Gastrocnemius medialis (tissue), 4 donors: Measurements from ENCODE around the gene CACNA2D2. TPM values are rescaled to one million over a fixed set of nuclear protein-coding genes. Genes with fewer than 3 reads are reported as not detected.

Experiments used
- ATAC-seq, 2 donors: fragments of 150-250 bp; one replicate each; pipeline ENCODE4 v1.9.1; 2016
- DNase-seq, 2 donors: peaks; one replicate each; pipeline ENCODE4 v3.0.0-alpha.2; 2019
- H3K27ac ChIP-seq, 4 donors: fragments of 200-600 bp; sonication (generic); 1 replicate in 1 of 4; 2 replicates in 3 of 4; pipeline ENCODE4 v1.5.1; 2016 to 2018; ENCODE audit warnings: mild to moderate bottlenecking in 2 of 4, moderate library complexity in 1 of 4
- H3K27me3 ChIP-seq, 3 donors: fragments of 200-600 bp; sonication (generic) in 2 of 3; 1 replicate in 1 of 3; 2 replicates in 2 of 3; pipeline versions ENCODE4 v1.5.1 to v1.6.0; 2016 to 2019; ENCODE audit warnings: mild to moderate bottlenecking in 1 of 3, moderate library complexity in 1 of 3
- H3K36me3 ChIP-seq, 2 donors: fragments of 200-600 bp; sonication (generic) in 1 of 2; one replicate each; pipeline ENCODE4 v1.5.1; 2017 to 2018
- H3K4me1 ChIP-seq, 2 donors: fragments of 200-600 bp; sonication (generic) in 1 of 2; one replicate each; pipeline ENCODE4 v1.5.1; 2016 to 2017; ENCODE audit warnings: mild to moderate bottlenecking in 2 of 2
- H3K4me3 ChIP-seq, 4 donors: fragments of 200-600 bp; sonication (generic) in 3 of 4; 1 replicate in 1 of 4; 2 replicates in 3 of 4; pipeline ENCODE4 v1.5.1; 2016 to 2019; ENCODE audit warnings: mild to moderate bottlenecking in 2 of 4
- H3K9me3 ChIP-seq, 3 donors: fragments of 200-600 bp; sonication (generic) in 2 of 3; 1 replicate in 1 of 3; 2 replicates in 2 of 3; pipeline ENCODE4 v1.5.1; 2016 to 2019
- POLR2A ChIP-seq, 2 donors: fragments of 450-650 bp; IDR thresholded peaks; one replicate each; pipeline ENCODE4 v1.6.1; 2017; ENCODE audit warnings: antibody characterized with exemption in 2 of 2, mild to moderate bottlenecking in 2 of 2, moderate library complexity in 2 of 2
- in situ Hi-C, 4 donors: fragments of 200-750 bp; cut with MboI; loops; one replicate each; pipeline versions ENCODE4 v1.15.0 to v1.8.0; 2017; ENCODE audit warnings: low sequenced_read_pairs in 4 of 4
- intact Hi-C: fragments of 100-400 bp; cut with DNase I; formaldehyde crosslinking; loops from one replicate; pipeline ENCODE4 v1.15.1; 2023; ENCODE audit warnings: low total_unique reads
- total RNA-seq, 4 donors: library from RNA; depleted of rRNA; stranded (reverse); fragments of >200 nt; gene quantifications; one replicate each; pipeline versions ENCODE4 v1.1.0 to v1.2.3, GENCODE V29; 2016
- TF ChIP-seq, protein P1 (sequence below), 5 experiments: fragments of 450-650 bp in 3 of 5; fragments of 200-600 bp in 2 of 5; sonication (generic) in 2 of 5; IDR thresholded peaks in 4 of 5; conservative IDR thresholded peaks in 1 of 5; 1 replicate in 4 of 5; 2 replicates in 1 of 5; pipeline ENCODE4 v1.5.1; 2016 to 2019; ENCODE audit warnings: antibody characterized with exemption in 5 of 5, mild to moderate bottlenecking in 3 of 5, moderate library complexity in 3 of 5

The CACNA2D2 gene
- total RNA-seq, 4 donors from 2014 or later = 0.27 to 0.68 (median 0.45) TPM

DNA sequence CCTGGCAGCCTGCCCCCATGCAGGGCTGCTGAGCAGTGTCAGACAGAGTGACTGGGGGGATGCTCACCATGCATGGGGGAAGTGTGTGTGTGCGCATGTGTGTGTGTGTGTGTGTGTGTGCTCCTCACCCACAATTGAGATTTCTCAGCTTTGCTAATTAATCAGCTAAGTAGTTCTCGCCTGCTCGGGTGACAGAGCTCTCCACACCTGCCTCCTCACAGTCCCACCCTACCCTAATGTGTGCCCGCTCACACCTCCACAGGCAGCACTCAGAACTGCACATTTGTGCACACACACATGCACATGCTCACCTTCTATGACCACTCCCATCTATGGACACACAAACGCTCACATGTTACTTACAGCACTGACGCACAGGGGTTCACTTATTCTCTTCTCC is 37.3 kb downstream of the CACNA2D2 start:
- TF ChIP-seq, protein P1, sequence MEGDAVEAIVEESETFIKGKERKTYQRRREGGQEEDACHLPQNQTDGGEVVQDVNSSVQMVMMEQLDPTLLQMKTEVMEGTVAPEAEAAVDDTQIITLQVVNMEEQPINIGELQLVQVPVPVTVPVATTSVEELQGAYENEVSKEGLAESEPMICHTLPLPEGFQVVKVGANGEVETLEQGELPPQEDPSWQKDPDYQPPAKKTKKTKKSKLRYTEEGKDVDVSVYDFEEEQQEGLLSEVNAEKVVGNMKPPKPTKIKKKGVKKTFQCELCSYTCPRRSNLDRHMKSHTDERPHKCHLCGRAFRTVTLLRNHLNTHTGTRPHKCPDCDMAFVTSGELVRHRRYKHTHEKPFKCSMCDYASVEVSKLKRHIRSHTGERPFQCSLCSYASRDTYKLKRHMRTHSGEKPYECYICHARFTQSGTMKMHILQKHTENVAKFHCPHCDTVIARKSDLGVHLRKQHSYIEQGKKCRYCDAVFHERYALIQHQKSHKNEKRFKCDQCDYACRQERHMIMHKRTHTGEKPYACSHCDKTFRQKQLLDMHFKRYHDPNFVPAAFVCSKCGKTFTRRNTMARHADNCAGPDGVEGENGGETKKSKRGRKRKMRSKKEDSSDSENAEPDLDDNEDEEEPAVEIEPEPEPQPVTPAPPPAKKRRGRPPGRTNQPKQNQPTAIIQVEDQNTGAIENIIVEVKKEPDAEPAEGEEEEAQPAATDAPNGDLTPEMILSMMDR (IDR thresholded peaks at IDR 0.05 in 4 of 5, conservative IDR thresholded peaks at IDR 0.05 in 1 of 5) = no peak
- no peak for TF ChIP-seq POLR2A (IDR thresholded peaks at IDR 0.05)
- H3K27me3 ChIP-seq = no peaks in the 10 kb centered on the region
- H3K4me3 ChIP-seq = no peak overlapping the region
- H3K4me1 ChIP-seq = no peaks in the 10 kb centered on the region
- intact Hi-C loops = no loop called here
- in situ Hi-C loops = no loop called here
- no peaks in the 10 kb centered on the region for H3K36me3 ChIP-seq
- H3K27ac ChIP-seq = no peak overlapping the region
- ATAC-seq (no peak), DNase-seq (no peak)
- no peaks in the 10 kb centered on the region for H3K9me3 ChIP-seq

DNA sequence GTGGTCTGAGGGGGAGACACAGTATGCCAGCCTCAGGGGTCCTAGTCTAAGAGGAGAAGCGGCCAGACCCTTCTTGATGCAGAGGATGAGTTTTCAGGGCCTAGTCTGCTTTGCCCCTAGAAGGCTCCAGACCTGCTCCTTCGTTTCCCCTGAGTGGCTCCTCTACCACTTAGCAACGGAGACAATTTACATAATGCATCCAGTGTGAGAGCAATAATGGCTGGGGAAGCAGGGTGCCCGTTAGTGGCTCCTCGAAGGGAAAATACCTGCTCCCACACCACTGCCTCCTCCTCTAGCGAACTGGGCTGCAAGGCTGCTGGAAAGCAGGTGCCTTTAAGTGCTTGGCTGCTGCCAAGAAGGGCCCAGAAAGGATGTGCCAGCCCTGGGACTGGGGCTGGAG is 38.9 kb downstream of the CACNA2D2 start:
- no peaks in the 10 kb centered on the region for H3K27me3 ChIP-seq
- H3K9me3 ChIP-seq = no peaks in the 10 kb centered on the region
- H3K4me3 ChIP-seq = no peak overlapping the region
- in situ Hi-C loops = no loop called here
- intact Hi-C loops = no loop called here
- no peaks in the 10 kb centered on the region for H3K4me1 ChIP-seq
- DNase-seq = no peak
- no peaks in the 10 kb centered on the region for H3K36me3 ChIP-seq
- no peak for TF ChIP-seq POLR2A (IDR thresholded peaks at IDR 0.05)
- TF ChIP-seq, protein P1 (IDR thresholded peaks at IDR 0.05 in 4 of 5, conservative IDR thresholded peaks at IDR 0.05 in 1 of 5) = no peak
- no peak overlapping the region for H3K27ac ChIP-seq
- no peak for ATAC-seq

DNA sequence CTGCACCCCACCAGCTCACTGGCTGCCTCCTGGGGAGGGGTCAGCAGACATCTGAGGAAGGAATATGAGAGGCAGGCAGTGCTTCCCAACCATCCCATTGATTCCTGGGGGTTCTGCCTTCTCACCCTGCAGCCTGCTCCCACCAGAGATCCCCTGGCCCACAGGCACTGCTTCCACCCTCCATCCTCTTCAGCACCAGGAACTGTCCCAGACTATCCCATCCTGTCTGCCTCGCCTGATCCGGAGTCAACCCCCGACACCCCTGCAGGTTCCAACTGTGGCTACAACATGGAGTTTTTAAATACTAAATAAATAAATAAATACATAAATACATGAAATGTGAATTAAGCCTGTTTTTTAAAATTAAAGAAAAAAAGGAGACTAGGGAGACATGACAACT is 43.6 kb downstream of the CACNA2D2 start:
- no peaks in the 10 kb centered on the region for H3K4me1 ChIP-seq
- no peaks in the 10 kb centered on the region for H3K9me3 ChIP-seq
- H3K27me3 ChIP-seq = no peaks in the 10 kb centered on the region
- ATAC-seq = no peak
- H3K36me3 ChIP-seq = no peaks in the 10 kb centered on the region
- DNase-seq = no peak
- no peak overlapping the region for H3K4me3 ChIP-seq
- intact Hi-C loops = no loop called here
- in situ Hi-C loops = no loop called here
- no peak overlapping the region for H3K27ac ChIP-seq
- no peak for TF ChIP-seq POLR2A (IDR thresholded peaks at IDR 0.05)
- TF ChIP-seq, protein P1 (IDR thresholded peaks at IDR 0.05 in 4 of 5, conservative IDR thresholded peaks at IDR 0.05 in 1 of 5) = no peak

DNA sequence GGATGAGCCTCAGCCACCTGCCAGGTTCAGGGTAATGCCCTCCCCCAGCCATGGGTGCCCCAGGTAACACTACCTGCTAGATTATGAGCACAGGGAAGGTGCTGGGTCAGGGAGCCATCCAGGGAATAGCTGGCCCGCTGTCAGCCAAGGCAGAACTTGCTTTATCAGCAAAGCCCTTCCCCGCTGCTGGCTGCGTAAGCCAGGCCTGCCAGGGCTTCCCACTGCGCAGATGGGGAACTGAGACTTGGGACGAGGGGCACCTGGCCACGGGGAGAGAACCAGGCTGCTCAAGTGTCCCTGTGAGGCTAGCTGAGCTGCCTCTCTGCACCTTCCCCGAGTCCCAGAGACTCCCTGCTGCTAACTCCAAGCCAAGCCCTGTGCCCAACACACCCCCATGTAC is 45.4 kb downstream of the CACNA2D2 start:
- in situ Hi-C loops (no loop called here), intact Hi-C loops (no loop called here)
- ATAC-seq (no peak), DNase-seq (no peak)
- H3K27ac ChIP-seq = no peak overlapping the region
- no peak overlapping the region for H3K4me3 ChIP-seq
- H3K4me1 ChIP-seq = no peaks in the 10 kb centered on the region
- no peaks in the 10 kb centered on the region for H3K27me3 ChIP-seq
- no peaks in the 10 kb centered on the region for H3K9me3 ChIP-seq
- no peaks in the 10 kb centered on the region for H3K36me3 ChIP-seq
- no peak for TF ChIP-seq POLR2A (IDR thresholded peaks at IDR 0.05)

DNA sequence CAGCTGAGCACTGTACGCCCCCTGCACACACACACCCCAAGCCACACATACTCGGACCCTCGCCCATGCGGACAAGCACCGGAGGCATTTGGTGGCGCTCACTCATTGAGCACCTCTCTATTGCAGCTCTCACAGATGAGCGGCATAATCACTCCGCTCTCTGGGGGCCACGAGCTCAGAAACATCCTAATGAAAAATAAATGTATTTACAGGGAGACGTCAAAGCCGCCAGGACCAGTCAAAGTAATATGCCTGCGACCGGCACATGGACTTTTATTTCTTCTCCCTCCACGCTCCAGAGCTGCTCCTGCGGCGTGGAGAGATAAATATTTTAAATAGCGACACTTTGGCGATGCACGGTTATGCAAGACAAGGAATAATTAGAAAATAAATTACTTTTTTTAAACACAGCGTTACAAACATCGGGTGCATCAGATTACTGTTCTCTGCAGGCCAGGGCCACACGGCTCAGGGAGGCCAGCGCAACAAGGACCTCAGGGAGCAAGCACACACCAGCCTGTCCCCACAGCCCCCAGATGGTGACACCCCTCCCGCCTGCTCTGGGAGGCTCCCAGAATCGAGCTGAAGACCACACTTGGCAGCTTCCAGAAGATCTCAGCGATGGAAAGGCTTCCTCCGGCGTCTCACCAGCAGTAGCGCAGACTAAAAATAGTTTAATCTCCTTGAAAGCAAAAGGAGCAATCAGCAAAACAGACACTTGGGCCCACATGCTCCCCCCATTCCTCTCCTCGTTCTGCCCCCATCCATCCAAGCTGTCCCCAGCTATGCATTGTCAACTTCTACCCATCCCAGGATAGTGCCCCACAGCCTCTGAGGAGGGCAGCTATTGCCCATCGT is 48.0 kb downstream of the CACNA2D2 start:
- H3K4me3 ChIP-seq = no peak overlapping the region
- DNase-seq = no peak
- intact Hi-C loops (no loop called here), in situ Hi-C loops (no loop called here)
- TF ChIP-seq POLR2A (IDR thresholded peaks at IDR 0.05) = no peak
- no peaks in the 10 kb centered on the region for H3K9me3 ChIP-seq
- no peak overlapping the region for H3K27ac ChIP-seq
- no peaks in the 10 kb centered on the region for H3K36me3 ChIP-seq
- no peaks in the 10 kb centered on the region for H3K4me1 ChIP-seq
- no peak for ATAC-seq
- H3K27me3 ChIP-seq = no peaks in the 10 kb centered on the region
